GM23248 (cell line): ENCODE data around the gene DNAJB2.

Experiments used
- EZH2 ChIP-seq: fragments of 200-600 bp; sonication (generic); IDR thresholded peaks from 2 replicates; pipeline ENCODE4 v1.6.1; 2018; ENCODE audit warnings: antibody characterized with exemption, mild to moderate bottlenecking; ENCODE audit not compliant: insufficient read depth, poor library complexity, severe bottlenecking
- EZH2phosphoT487 ChIP-seq: fragments of 200-600 bp; sonication (generic); IDR thresholded peaks from 2 replicates; pipeline ENCODE4 v1.6.1; 2018; ENCODE audit warnings: antibody characterized with exemption, moderate library complexity, mild to moderate bottlenecking, low read depth; ENCODE audit not compliant: insufficient read depth

DNA sequence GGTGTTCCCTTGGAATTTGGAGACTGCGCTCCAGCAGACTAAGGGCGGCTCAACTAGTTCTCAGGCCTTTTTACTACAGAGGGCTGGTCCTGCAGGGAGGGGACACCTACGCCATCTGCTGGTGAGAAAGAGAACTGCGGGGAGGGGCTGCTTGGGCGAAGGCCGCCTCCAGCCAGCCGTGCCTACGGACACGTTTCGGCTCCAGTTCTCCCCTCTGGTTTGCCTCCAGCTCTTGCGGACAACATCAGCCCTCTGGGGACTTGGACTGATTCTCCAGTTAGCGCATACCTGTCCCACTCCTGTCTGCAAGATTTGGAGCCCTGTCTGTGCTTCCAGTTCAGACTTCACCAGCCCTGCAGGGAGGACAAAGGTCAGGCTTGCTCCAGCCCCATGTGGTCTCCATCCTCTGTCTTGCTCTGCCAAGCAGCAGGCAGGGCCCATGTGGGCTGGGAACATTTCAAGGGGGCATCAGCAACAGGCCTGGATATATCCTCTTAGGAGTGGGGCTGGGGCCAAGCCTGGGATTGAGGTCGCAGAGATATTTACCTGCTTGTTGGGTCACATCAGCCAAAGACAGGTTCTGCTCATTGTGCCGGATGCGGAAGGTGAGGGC lies 19.7 kb downstream of the DNAJB2 start:
- TF ChIP-seq EZH2 (no peak), EZH2phosphoT487 (no peak)
